GM10266 (cell line): ENCODE data around the gene CHMP4A.

Source experiments
- DNase-seq: peaks from one replicate; pipeline ENCODE4 v3.0.0; 2012; ENCODE audit errors: extremely low spot score
- CTCF ChIP-seq: IDR thresholded peaks from 2 replicates; pipeline ENCODE4 v1.5.1; 2012; ENCODE audit warnings: mild to moderate bottlenecking, low read depth; ENCODE audit not compliant: control insufficient read depth, insufficient read depth; ENCODE audit errors: missing control alignments

Gene CHMP4A

DNA sequence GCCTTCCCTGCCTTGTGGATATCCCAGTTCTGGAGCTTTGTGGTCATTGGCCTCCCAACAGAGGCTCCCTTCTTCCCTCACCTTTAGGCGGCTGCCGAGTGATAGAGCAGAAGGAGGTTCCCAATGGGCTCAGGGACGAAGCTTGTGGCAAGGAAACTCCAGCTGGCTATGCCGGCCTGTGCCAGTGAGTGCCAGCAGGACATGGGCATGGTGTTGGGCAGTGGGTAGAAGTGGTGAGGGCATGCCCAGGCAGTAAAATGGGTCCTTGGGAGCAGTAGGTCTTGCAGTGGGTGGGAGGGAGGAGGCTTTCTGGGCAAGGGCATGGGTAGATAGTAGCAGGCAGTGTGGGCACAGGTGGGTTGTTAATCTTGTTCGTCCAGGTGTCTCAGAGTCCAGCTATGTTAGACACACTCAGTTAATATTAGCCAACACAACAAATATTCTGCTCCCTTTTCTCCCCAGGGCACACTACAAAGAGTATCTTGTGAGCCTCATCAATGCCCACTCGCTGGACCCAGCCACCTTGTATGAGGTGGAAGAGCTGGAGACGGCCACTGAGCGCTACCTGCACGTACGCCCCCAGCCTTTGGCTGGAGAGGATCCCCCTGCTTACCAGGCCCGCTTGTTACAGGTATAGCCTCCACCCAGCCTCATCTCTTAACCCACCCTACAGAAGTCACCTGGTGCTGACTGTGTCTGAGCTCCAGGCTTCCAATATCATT lies 53.4 kb downstream of the CHMP4A start:
- no peak for TF ChIP-seq CTCF

More for the DNA sequence above, 53.4 kb downstream of the CHMP4A start:
- no peak for DNase-seq
